Endothelial cell of umbilical vein (primary cell): ENCODE results near the gene MFNG. TPM values are rescaled to one million over a fixed set of nuclear protein-coding genes. Genes with fewer than 3 reads are reported as not detected.

Experiments used
- BruUV-seq: library from RNA; stranded (reverse); fragments of 400-500 nt; replicated peaks from 2 replicates; lab custom pipeline; 2021; lab: Mats Ljungman, UMichigan
- CTCF ChIA-PET: fragments of 300-600, 350-600 bp; sonication (Branson Sonifier 250); formaldehyde crosslinking; loops from one replicate; lab custom pipeline; 2021; ENCODE audit warnings: antibody characterized with exemption, inconsistent platforms; lab: Charles Lee
- POLR2A ChIA-PET: fragments of 300-600, 350-600 bp; sonication (Branson Sonifier 250); formaldehyde crosslinking; loops from one replicate; lab custom pipeline; 2021; ENCODE audit warnings: antibody characterized with exemption, inconsistent platforms; lab: Charles Lee
- DNase-seq: peaks from one replicate; pipeline ENCODE4 v3.0.0-alpha.2; 2011; ENCODE audit warnings: low read depth, low spot score
- FAIRE-seq: peaks from 2 replicates; lab custom pipeline; 2011; peaks lifted over from hg19 to GRCh38; lab: Jason Lieb, UNC
- H2AFZ ChIP-seq: 2 replicates; pipeline ENCODE4 v1.6.0; 2012; ENCODE audit warnings: low read depth, low read length, control low read depth, inconsistent platforms
- H3K27ac ChIP-seq: 2 replicates; pipeline ENCODE4 v1.5.1; 2011; ENCODE audit warnings: low read depth, mild to moderate bottlenecking, control low read depth, low read length, moderate library complexity; ENCODE audit not compliant: insufficient read depth
- H3K27me3 ChIP-seq, 2 experiments: 2 replicates each; pipeline versions ENCODE4 v1.6.0 to v1.6.1; 2011; ENCODE audit warnings: low read length in 2 of 2, mixed read lengths in 1 of 2; ENCODE audit not compliant: control insufficient read depth in 2 of 2, insufficient read depth in 2 of 2
- H3K36me3 ChIP-seq, 2 experiments: 2 replicates in 1 of 2; 3 replicates in 1 of 2; pipeline ENCODE4 v1.5.1; 2011; ENCODE audit warnings: low read length in 2 of 2, mild to moderate bottlenecking in 1 of 2, moderate library complexity in 1 of 2; ENCODE audit not compliant: control insufficient read depth in 2 of 2, insufficient read depth in 2 of 2; ENCODE audit errors: extremely low read depth in 1 of 2
- H3K4me1 ChIP-seq: 3 replicates; pipeline ENCODE4 v1.5.1; 2011; ENCODE audit warnings: mild to moderate bottlenecking, low read length; ENCODE audit not compliant: control insufficient read depth, insufficient read depth; ENCODE audit errors: extremely low read depth
- H3K4me2 ChIP-seq: 2 replicates; pipeline ENCODE4 v1.6.1; 2011; ENCODE audit warnings: low read length, control low read depth, mixed read lengths; ENCODE audit not compliant: insufficient read depth
- H3K4me3 ChIP-seq, 3 experiments: fragments of 200-600 bp in 1 of 3; sonication (generic), shearing (Covaris generic) in 1 of 3; replicated peaks in 1 of 3; 2 replicates each; pipeline ENCODE4 v1.5.1; 2011 to 2016; ENCODE audit warnings: control low read depth in 3 of 3, low read length in 3 of 3, mild to moderate bottlenecking in 2 of 3, inconsistent platforms in 1 of 3, low read depth in 1 of 3, moderate library complexity in 1 of 3; ENCODE audit not compliant: insufficient read depth in 1 of 3
- H3K79me2 ChIP-seq: 2 replicates; pipeline ENCODE4 v1.6.0; 2012; ENCODE audit warnings: low read length, inconsistent platforms; ENCODE audit not compliant: control insufficient read depth, insufficient read depth
- H3K9ac ChIP-seq: replicated peaks from 2 replicates; pipeline ENCODE3; 2011; ENCODE audit warnings: low read length, control low read depth; ENCODE audit not compliant: insufficient read depth; ENCODE audit errors: extremely low read depth
- H3K9me1 ChIP-seq: replicated peaks from 3 replicates; pipeline ENCODE4 v1.6.0; 2011; ENCODE audit warnings: mild to moderate bottlenecking, low read length; ENCODE audit not compliant: control insufficient read depth, insufficient read depth; ENCODE audit errors: extremely low read depth
- H3K9me3 ChIP-seq: replicated peaks from 2 replicates; pipeline ENCODE4 v1.5.1; 2012; ENCODE audit warnings: low read length, inconsistent platforms; ENCODE audit not compliant: control insufficient read depth, insufficient read depth
- H4K20me1 ChIP-seq: replicated peaks from 2 replicates; pipeline ENCODE3; 2011; ENCODE audit warnings: mild to moderate bottlenecking, low read length; ENCODE audit not compliant: control insufficient read depth, insufficient read depth; ENCODE audit errors: extremely low read depth
- EZH2 ChIP-seq: IDR thresholded peaks from 2 replicates; pipeline ENCODE4 v1.6.1; 2012; ENCODE audit warnings: borderline replicate concordance, low read depth, mild to moderate bottlenecking, moderate library complexity, low read length, inconsistent platforms; ENCODE audit not compliant: severe bottlenecking
- FOS ChIP-seq: IDR thresholded peaks from 2 replicates; pipeline ENCODE4 v1.6.1; 2011; ENCODE audit warnings: mild to moderate bottlenecking, low read length, moderate library complexity, borderline replicate concordance; ENCODE audit not compliant: insufficient read depth
- GATA2 ChIP-seq: IDR thresholded peaks from 2 replicates; pipeline ENCODE4 v1.7.0; 2011; ENCODE audit warnings: low read depth, mild to moderate bottlenecking, moderate library complexity, mixed read lengths, low read length; ENCODE audit not compliant: insufficient read length, insufficient read depth
- JUN ChIP-seq: IDR thresholded peaks from 2 replicates; pipeline ENCODE4 v1.6.1; 2011; ENCODE audit warnings: borderline replicate concordance, low read depth; ENCODE audit not compliant: insufficient read length, insufficient read depth
- MAX ChIP-seq: IDR thresholded peaks from 2 replicates; pipeline ENCODE4 v1.6.1; 2011; ENCODE audit not compliant: insufficient read depth, insufficient read length
- MYC ChIP-seq: IDR thresholded peaks from one replicate; pipeline ENCODE4 v1.6.1; 2011; ENCODE audit warnings: mild to moderate bottlenecking, low read depth, low read length
- POLR2A ChIP-seq: IDR thresholded peaks from 2 replicates; pipeline ENCODE4 v1.6.1; 2012; ENCODE audit warnings: low read depth, mild to moderate bottlenecking, control low read depth, low read length
- POLR2AphosphoS5 ChIP-seq: IDR thresholded peaks from 2 replicates; pipeline ENCODE4 v1.6.1; 2012; ENCODE audit warnings: low read depth, mild to moderate bottlenecking, control low read depth, low read length, moderate library complexity; ENCODE audit not compliant: insufficient read depth
- dilution Hi-C: fragments of 300-500 bp; cut with MboI; formaldehyde crosslinking; loops from one replicate; pipeline ENCODE4 v1.15.0; 2019; ENCODE audit warnings: low sequenced_read_pairs; ENCODE audit not compliant: extremely low pct_ligation_motif_present
- intact Hi-C: fragments of 100-400 bp; cut with micrococcal nuclease; formaldehyde crosslinking; loops from one replicate; pipeline ENCODE4 v1.10.0; 2022
- polyA plus RNA-seq, 4 experiments: library from polyadenylated mRNA; depleted of rRNA in 3 of 4; stranded (reverse) in 3 of 4; unstranded in 1 of 4; fragments of >200 nt; gene quantifications; 2 replicates each; pipeline versions ENCODE4 v1.2.1 to v1.2.3, GENCODE V29; 2011 to 2012; ENCODE audit warnings: missing spikeins in 1 of 4
- total RNA-seq: library from RNA; stranded (reverse); gene quantifications from 2 replicates; pipeline ENCODE4 v1.2.3, GENCODE V29; 2021
- TF ChIP-seq, protein P1 (sequence below), 2 donors: IDR thresholded peaks; 1 replicate in 1 of 2; 2 replicates in 1 of 2; pipeline ENCODE4 v1.5.1; 2011; ENCODE audit warnings: low read length in 2 of 2, mild to moderate bottlenecking in 2 of 2, moderate library complexity in 2 of 2, control low read depth in 1 of 2, inconsistent platforms in 1 of 2, low read depth in 1 of 2; ENCODE audit not compliant: insufficient read depth in 1 of 2; ENCODE audit errors: extremely low read depth in 1 of 2

The MFNG gene
- total and polyA plus RNA-seq, 2 donors (not counting 3 experiments of a cell fraction or from before 2014, with no cell fraction given): 188 to 257 TPM

GRCh38 chr22:37449331-37450001 lies 36.7 kb downstream of the MFNG start:
- Histone ChIP-seq H3K4me3 (no peak overlapping the region), H3K27ac (no peak overlapping the region), H3K79me2 (no peaks in the 10 kb centered on the region), H2AFZ (no peak overlapping the region), H3K36me3 (no peaks in the 10 kb centered on the region), H4K20me1 (no peaks in the 10 kb centered on the region), H3K4me1 (peaks cover 5% of the 10 kb centered on the region), H3K4me2 (no peak overlapping the region), H3K9me1 (no peaks in the 10 kb centered on the region), H3K27me3 (no peaks in the 10 kb centered on the region), H3K9ac (no peak overlapping the region), H3K9me3 (no peaks in the 10 kb centered on the region)
- dilution Hi-C loops: no loop called here
- CTCF ChIA-PET: interaction anchor here (0.7 to 1.5 kb wide), 6 partner anchors 8 to 133 kb away, joined by 3 read pairs; no protein-coding TSS in a partner anchor
- BruUV-seq: no TSS peak
- POLR2A ChIA-PET: no interaction called here
- FAIRE-seq (no peak), DNase-seq (no peak)
- intact Hi-C loops: no loop called here
- TF ChIP-seq POLR2AphosphoS5 (no peak), JUN (no peak), GATA2 (no peak), POLR2A (no peak), MAX (no peak), MYC (no peak), EZH2 (no peak), FOS (no peak)
- TF ChIP-seq, protein P1, sequence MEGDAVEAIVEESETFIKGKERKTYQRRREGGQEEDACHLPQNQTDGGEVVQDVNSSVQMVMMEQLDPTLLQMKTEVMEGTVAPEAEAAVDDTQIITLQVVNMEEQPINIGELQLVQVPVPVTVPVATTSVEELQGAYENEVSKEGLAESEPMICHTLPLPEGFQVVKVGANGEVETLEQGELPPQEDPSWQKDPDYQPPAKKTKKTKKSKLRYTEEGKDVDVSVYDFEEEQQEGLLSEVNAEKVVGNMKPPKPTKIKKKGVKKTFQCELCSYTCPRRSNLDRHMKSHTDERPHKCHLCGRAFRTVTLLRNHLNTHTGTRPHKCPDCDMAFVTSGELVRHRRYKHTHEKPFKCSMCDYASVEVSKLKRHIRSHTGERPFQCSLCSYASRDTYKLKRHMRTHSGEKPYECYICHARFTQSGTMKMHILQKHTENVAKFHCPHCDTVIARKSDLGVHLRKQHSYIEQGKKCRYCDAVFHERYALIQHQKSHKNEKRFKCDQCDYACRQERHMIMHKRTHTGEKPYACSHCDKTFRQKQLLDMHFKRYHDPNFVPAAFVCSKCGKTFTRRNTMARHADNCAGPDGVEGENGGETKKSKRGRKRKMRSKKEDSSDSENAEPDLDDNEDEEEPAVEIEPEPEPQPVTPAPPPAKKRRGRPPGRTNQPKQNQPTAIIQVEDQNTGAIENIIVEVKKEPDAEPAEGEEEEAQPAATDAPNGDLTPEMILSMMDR (IDR thresholded peaks at IDR 0.05; ENCODE audit: extremely low read depth in 1 of 2, insufficient read depth in 1 of 2, low read depth in 1 of 2, low read length in 2 of 2): no peak
